Naive thymus-derived CD8-positive, alpha-beta T cell (primary cell): Measurements from ENCODE around the gene GNG13. TPM values are rescaled to one million over a fixed set of nuclear protein-coding genes. Genes with fewer than 3 reads are reported as not detected.

Experiments
- ATAC-seq, 2 donors: fragments of 150-1000 bp; cut with Tn5 transposase in 1 of 2; sonication (Bioruptor Pico), chemical (Tn5 transposase) in 1 of 2; 1 replicate in 1 of 2; 2 replicates in 1 of 2; pipeline ENCODE4 v1.10.0; 2021; ENCODE audit warnings: mild to moderate bottlenecking in 2 of 2, moderate library complexity in 2 of 2
- POLR2A ChIA-PET: fragments of 350-600 bp; sonication (Branson Sonifier 250); formaldehyde crosslinking; loops from one replicate; lab custom pipeline; 2021; ENCODE audit warnings: antibody characterized with exemption; lab: Charles Lee
- DNase-seq, 10 donors: peaks; one replicate each; pipeline versions ENCODE4 v3.0.0 to v3.0.0-alpha.2; 2020 to 2022
- H3K27ac Mint-ChIP-seq, 10 donors: one replicate each; pipeline ENCODE4 v1.8.0; 2020 to 2022; ENCODE audit warnings: mild to moderate bottlenecking in 10 of 10, mixed read lengths in 10 of 10, moderate library complexity in 4 of 10, inconsistent platforms in 1 of 10
- H3K27me3 Mint-ChIP-seq, 5 donors: one replicate each; pipeline ENCODE4 v1.8.0; 2021 to 2022; ENCODE audit warnings: mixed read lengths in 5 of 5
- H3K36me3 Mint-ChIP-seq, 3 donors: one replicate each; pipeline ENCODE4 v1.8.0; 2020 to 2022; ENCODE audit warnings: mixed read lengths in 3 of 3, mild to moderate bottlenecking in 2 of 3, inconsistent platforms in 1 of 3
- H3K4me1 Mint-ChIP-seq, 4 donors: one replicate each; pipeline ENCODE4 v1.8.0; 2021 to 2022; ENCODE audit warnings: mixed read lengths in 4 of 4
- H3K4me3 Mint-ChIP-seq, 10 donors: one replicate each; pipeline ENCODE4 v1.8.0; 2020 to 2022; ENCODE audit warnings: mild to moderate bottlenecking in 10 of 10, mixed read lengths in 10 of 10, moderate library complexity in 6 of 10, inconsistent platforms in 1 of 10
- H3K9me3 Mint-ChIP-seq, 9 donors: one replicate each; pipeline ENCODE4 v1.8.0; 2020 to 2022; ENCODE audit warnings: mixed read lengths in 9 of 9, mild to moderate bottlenecking in 3 of 9, inconsistent platforms in 1 of 9, moderate library complexity in 1 of 9
- polyA plus RNA-seq, 3 donors: library from polyadenylated mRNA; unstranded; fragments of 300-500 nt; fragmentation: Illumina TruSeq; gene quantifications; one replicate each; pipeline ENCODE4 v1.2.3, GENCODE V29; 2021
- total RNA-seq, 8 experiments: library from RNA in 2 of 8; stranded (reverse) in 2 of 8; gene quantifications; one replicate each; pipeline ENCODE4 v1.2.3 and lab custom pipeline; 2021 to 2026

The GNG13 gene
- total and polyA plus RNA-seq, 5 experiments from 2014 or later = not detected

GRCh38 chr16:785563-786535 lies 14.7 kb downstream of the GNG13 start:
- Mint-ChIP-seq H3K36me3 (peaks cover 0 to 4% (median 0%) of the 10 kb centered on the region in 3 donors), H3K27me3 (no peaks in the 10 kb centered on the region), H3K9me3 (no peaks in the 10 kb centered on the region), H3K27ac (peak overlapping the region in 3 of 10 donors; percentile 18 to 43 (median 41)), H3K4me3 (peak overlapping the region; percentile 49 to 84 (median 64)), H3K4me1 (peaks cover 0 to 18% (median 5%) of the 10 kb centered on the region in 4 donors)
- ATAC-seq (peak; percentile 17 to 22), DNase-seq (peak; percentile 53 to 80 (median 73))
- POLR2A ChIA-PET = interaction anchor here (1.0 to 2.8 kb wide), 7 partner anchors 58 to 102 kb away, joined by 3 to 10 read pairs (median 4); partner anchors contain the start of genes ANTKMT and JMJD8

GRCh38 chr16:784431-784830 lies 16.1 kb downstream of the GNG13 start:
- POLR2A ChIA-PET = interaction anchor here (0.6 to 2.8 kb wide), 4 partner anchors 30 to 71 kb away, joined by 3 to 10 read pairs (median 6); no protein-coding TSS in a partner anchor
- Mint-ChIP-seq H3K9me3 (no peaks in the 10 kb centered on the region), H3K27me3 (no peaks in the 10 kb centered on the region), H3K36me3 (peaks cover 0 to 4% (median 0%) of the 10 kb centered on the region in 3 donors), H3K4me1 (peaks cover 0 to 17% (median 5%) of the 10 kb centered on the region in 4 donors), H3K27ac (peak overlapping the region in 1 of 10 donors; percentile 79), H3K4me3 (no peak overlapping the region)
- no peak for DNase-seq
- no peak for ATAC-seq

- Mint-ChIP-seq H3K9me3 (no peaks in the 10 kb centered on the region), H3K27ac (no peak overlapping the region), H3K27me3 (no peaks in the 10 kb centered on the region), H3K36me3 (peaks cover 0 to 4% (median 0%) of the 10 kb centered on the region in 3 donors), H3K4me3 (no peak overlapping the region), H3K4me1 (peaks cover 0 to 17% (median 5%) of the 10 kb centered on the region in 4 donors)
- DNase-seq (no peak), ATAC-seq (no peak)
- POLR2A ChIA-PET = interaction anchor here (0.7 to 2.8 kb wide), 3 partner anchors 64 to 68 kb away, joined by 3 to 8 read pairs (median 3); no protein-coding TSS in a partner anchor
Measured at GRCh38 chr16:783404-784161, 17.0 kb downstream of the GNG13 start.

- POLR2A ChIA-PET = interaction anchor here (0.7 to 1.0 kb wide), 2 partner anchors 63 to 67 kb away, joined by 3 read pairs; no protein-coding TSS in a partner anchor
Measured at GRCh38 chr16:782766-783403, 17.6 kb downstream of the GNG13 start.

GRCh38 chr16:782258-782657 lies 18.3 kb downstream of the GNG13 start:
- no peak for DNase-seq
- no peak overlapping the region for H3K27ac Mint-ChIP-seq
- H3K4me3 Mint-ChIP-seq = no peak overlapping the region
- peaks cover 0 to 6% (median 3%) of the 10 kb centered on the region in 5 donors for H3K27me3 Mint-ChIP-seq
- H3K4me1 Mint-ChIP-seq = peaks cover 0 to 13% (median 2%) of the 10 kb centered on the region in 4 donors
- H3K36me3 Mint-ChIP-seq = peaks cover 0 to 4% (median 0%) of the 10 kb centered on the region in 3 donors
- no peak for ATAC-seq
- POLR2A ChIA-PET = no interaction called here
- peaks cover 0 to 1% (median 0%) of the 10 kb centered on the region in 9 donors for H3K9me3 Mint-ChIP-seq

More at GRCh38 chr16:782766-783403, 17.6 kb downstream of the GNG13 start:
- DNase-seq (no peak), ATAC-seq (no peak)
- Mint-ChIP-seq H3K4me3 (no peak overlapping the region), H3K36me3 (peaks cover 0 to 4% (median 0%) of the 10 kb centered on the region in 3 donors), H3K4me1 (peaks cover 0 to 17% (median 5%) of the 10 kb centered on the region in 4 donors), H3K27me3 (peaks cover 0 to 2% (median 0%) of the 10 kb centered on the region in 5 donors), H3K27ac (no peak overlapping the region), H3K9me3 (no peaks in the 10 kb centered on the region)

GRCh38 chr16:781346-782010 lies 19.1 kb downstream of the GNG13 start:
- peaks cover 0 to 6% (median 3%) of the 10 kb centered on the region in 5 donors for H3K27me3 Mint-ChIP-seq
- no peak for ATAC-seq
- POLR2A ChIA-PET = no interaction called here

GRCh38 chr16:780296-780695 lies 20.2 kb downstream of the GNG13 start:
- H3K36me3 Mint-ChIP-seq = no peaks in the 10 kb centered on the region
- H3K27me3 Mint-ChIP-seq = peaks cover 0 to 6% (median 3%) of the 10 kb centered on the region in 5 donors
- H3K27ac Mint-ChIP-seq = no peak overlapping the region
- DNase-seq = no peak
- POLR2A ChIA-PET = no interaction called here
- peaks cover 0 to 1% (median 0%) of the 10 kb centered on the region in 9 donors for H3K9me3 Mint-ChIP-seq
- peaks cover 0 to 5% (median 0%) of the 10 kb centered on the region in 4 donors for H3K4me1 Mint-ChIP-seq
- ATAC-seq = no peak
- H3K4me3 Mint-ChIP-seq = no peak overlapping the region

More at GRCh38 chr16:781346-782010, 19.1 kb downstream of the GNG13 start:
- no peak overlapping the region for H3K27ac Mint-ChIP-seq
- no peak overlapping the region for H3K4me3 Mint-ChIP-seq
- H3K9me3 Mint-ChIP-seq = peaks cover 0 to 1% (median 0%) of the 10 kb centered on the region in 9 donors
- peaks cover 0 to 3% (median 0%) of the 10 kb centered on the region in 3 donors for H3K36me3 Mint-ChIP-seq
- no peak for DNase-seq
- H3K4me1 Mint-ChIP-seq = peaks cover 0 to 8% (median 1%) of the 10 kb centered on the region in 4 donors

GRCh38 chr16:779561-779960 lies 21.0 kb downstream of the GNG13 start:
- ATAC-seq = no peak
- no peak for DNase-seq
- POLR2A ChIA-PET = no interaction called here
- H3K27ac Mint-ChIP-seq = no peak overlapping the region
- H3K9me3 Mint-ChIP-seq = peaks cover 0 to 1% (median 0%) of the 10 kb centered on the region in 9 donors
- H3K36me3 Mint-ChIP-seq = no peaks in the 10 kb centered on the region
- H3K27me3 Mint-ChIP-seq = peaks cover 0 to 6% (median 3%) of the 10 kb centered on the region in 5 donors
- no peaks in the 10 kb centered on the region for H3K4me1 Mint-ChIP-seq
- H3K4me3 Mint-ChIP-seq = no peak overlapping the region

- Mint-ChIP-seq H3K4me3 (no peak overlapping the region), H3K27me3 (peaks cover 0 to 6% (median 3%) of the 10 kb centered on the region in 5 donors), H3K36me3 (no peaks in the 10 kb centered on the region), H3K27ac (no peak overlapping the region), H3K9me3 (peaks cover 0 to 1% (median 0%) of the 10 kb centered on the region in 9 donors), H3K4me1 (no peaks in the 10 kb centered on the region)
- DNase-seq = no peak
- ATAC-seq = no peak
- POLR2A ChIA-PET = no interaction called here
Measured at GRCh38 chr16:778909-779527, 21.5 kb downstream of the GNG13 start.

- POLR2A ChIA-PET = no interaction called here
- H3K36me3 Mint-ChIP-seq = no peaks in the 10 kb centered on the region
- H3K4me1 Mint-ChIP-seq = no peaks in the 10 kb centered on the region
- ATAC-seq = no peak
- H3K27me3 Mint-ChIP-seq = peaks cover 0 to 6% (median 3%) of the 10 kb centered on the region in 5 donors
- peaks cover 0 to 1% (median 0%) of the 10 kb centered on the region in 9 donors for H3K9me3 Mint-ChIP-seq
- peak overlapping the region in 1 of 10 donors; percentile 53 for H3K27ac Mint-ChIP-seq
- DNase-seq = no peak
- no peak overlapping the region for H3K4me3 Mint-ChIP-seq
Measured at GRCh38 chr16:778447-778846, 22.1 kb downstream of the GNG13 start.

GRCh38 chr16:777826-778225 lies 22.7 kb downstream of the GNG13 start:
- H3K4me1 Mint-ChIP-seq = no peaks in the 10 kb centered on the region
- DNase-seq (no peak), ATAC-seq (no peak)
- peaks cover 0 to 1% (median 0%) of the 10 kb centered on the region in 9 donors for H3K9me3 Mint-ChIP-seq
- H3K27ac Mint-ChIP-seq = peak overlapping the region in 2 of 10 donors; percentile 71 to 76
- H3K27me3 Mint-ChIP-seq = peaks cover 0 to 6% (median 3%) of the 10 kb centered on the region in 5 donors
- no peaks in the 10 kb centered on the region for H3K36me3 Mint-ChIP-seq
- no peak overlapping the region for H3K4me3 Mint-ChIP-seq
- POLR2A ChIA-PET = no interaction called here
